ENCODE data around the gene SEC22A. TPM values are rescaled to one million over a fixed set of nuclear protein-coding genes. Genes with fewer than 3 reads are reported as not detected.
A peak's percentile ranks its signal among the peaks of the same experiment; 100 is the strongest.

The SEC22A gene
- polyA plus RNA-seq (ENCODE audit: low read depth in 6 of 6) = 10 to 100 TPM; 12.5 to 17.0 (median 13.6) TPM

GRCh38 chr3:123201557-123202427 is at the start of gene SEC22A:
SEC22A (plus strand) TSS chr3:123201943; CDS start chr3:123209218, 7,275 bp downstream.
- ATAC-seq (ENCODE audit: low read depth in 2 of 2) = peak; percentile 87 to 88

GRCh38 chr3:123152687-123153086 is 49.1 kb upstream of the SEC22A start:
- Mint-ChIP-seq H3K27ac (peak overlapping the region in 4 of 6 donors; percentile 76 to 90 (median 88)), H3K4me3 (peak overlapping the region in 1 of 8 donors; percentile 37), H3K9me3 (peaks cover 0 to 9% (median 3%) of the 10 kb centered on the region in 7 donors), H3K27me3 (no peaks in the 10 kb centered on the region), H3K36me3 (peaks cover 0 to 11% of the 10 kb centered on the region in 2 donors), H3K4me1 (peaks cover 24 to 30% (median 29%) of the 10 kb centered on the region in 3 donors)
- ATAC-seq (ENCODE audit: low read depth in 2 of 2) = peak in 1 of 2 donors; percentile 33
- DNase-seq = no peak

More at GRCh38 chr3:123201557-123202427, at the start of gene SEC22A:
- H3K27me3 Mint-ChIP-seq = peaks cover 0 to 8% (median 8%) of the 10 kb centered on the region in 3 donors
- DNase-seq = peak; percentile 91
- H3K9me3 Mint-ChIP-seq = peaks cover 0 to 14% (median 9%) of the 10 kb centered on the region in 7 donors
- H3K27ac Mint-ChIP-seq = peak within 1 kb of the TSS; percentile 94 to 99 (median 98)
- peaks cover 0 to 8% of the 10 kb centered on the region in 2 donors for H3K36me3 Mint-ChIP-seq
- peaks cover 15 to 25% (median 21%) of the 10 kb centered on the region in 3 donors for H3K4me1 Mint-ChIP-seq
- peak within 1 kb of the TSS; percentile 92 to 98 (median 94) for H3K4me3 Mint-ChIP-seq

- H3K27me3 Mint-ChIP-seq = no peaks in the 10 kb centered on the region
- peaks cover 0 to 9% (median 3%) of the 10 kb centered on the region in 7 donors for H3K9me3 Mint-ChIP-seq
- H3K4me1 Mint-ChIP-seq = peaks cover 24 to 30% (median 29%) of the 10 kb centered on the region in 3 donors
- peaks cover 0 to 11% of the 10 kb centered on the region in 2 donors for H3K36me3 Mint-ChIP-seq
- DNase-seq (peak; percentile 19), ATAC-seq (ENCODE audit: low read depth in 2 of 2) (peak; percentile 59 to 89)
- no peak overlapping the region for H3K4me3 Mint-ChIP-seq
- peak overlapping the region in 3 of 6 donors; percentile 69 to 83 (median 76) for H3K27ac Mint-ChIP-seq
These were observed 48.4 kb upstream of the SEC22A start for GRCh38 chr3:123153125-123154019.

GRCh38 chr3:123154020-123154985 is 47.4 kb upstream of the SEC22A start:
- Mint-ChIP-seq H3K4me3 (peak overlapping the region in 2 of 8 donors; percentile 10 to 70), H3K27ac (peak overlapping the region in 1 of 6 donors; percentile 4), H3K4me1 (peaks cover 24 to 30% (median 25%) of the 10 kb centered on the region in 3 donors), H3K36me3 (peaks cover 0 to 11% of the 10 kb centered on the region in 2 donors), H3K9me3 (peaks cover 0 to 9% (median 3%) of the 10 kb centered on the region in 7 donors), H3K27me3 (no peaks in the 10 kb centered on the region)
- DNase-seq (no peak), ATAC-seq (ENCODE audit: low read depth in 2 of 2) (no peak)

GRCh38 chr3:123155471-123156011 is 46.2 kb upstream of the SEC22A start:
- Mint-ChIP-seq H3K4me1 (peaks cover 21 to 30% (median 24%) of the 10 kb centered on the region in 3 donors), H3K36me3 (peaks cover 0 to 11% of the 10 kb centered on the region in 2 donors), H3K4me3 (no peak overlapping the region), H3K9me3 (peaks cover 0 to 9% (median 3%) of the 10 kb centered on the region in 7 donors), H3K27me3 (no peaks in the 10 kb centered on the region), H3K27ac (peak overlapping the region in 2 of 6 donors; percentile 24 to 33)
- DNase-seq (no peak), ATAC-seq (ENCODE audit: low read depth in 2 of 2) (no peak)

GRCh38 chr3:123156276-123156995 is 45.3 kb upstream of the SEC22A start:
- H3K4me1 Mint-ChIP-seq = peaks cover 15 to 24% (median 24%) of the 10 kb centered on the region in 3 donors
- ATAC-seq (ENCODE audit: low read depth in 2 of 2) (no peak), DNase-seq (no peak)
- no peak overlapping the region for H3K27ac Mint-ChIP-seq
- peaks cover 0 to 7% (median 3%) of the 10 kb centered on the region in 7 donors for H3K9me3 Mint-ChIP-seq
- peaks cover 0 to 11% of the 10 kb centered on the region in 2 donors for H3K36me3 Mint-ChIP-seq
- no peak overlapping the region for H3K4me3 Mint-ChIP-seq
- H3K27me3 Mint-ChIP-seq = no peaks in the 10 kb centered on the region

- Mint-ChIP-seq H3K27me3 (no peaks in the 10 kb centered on the region), H3K4me3 (no peak overlapping the region), H3K9me3 (peaks cover 0 to 2% (median 0%) of the 10 kb centered on the region in 7 donors), H3K4me1 (peaks cover 12 to 24% (median 21%) of the 10 kb centered on the region in 3 donors), H3K27ac (no peak overlapping the region), H3K36me3 (peaks cover 0 to 5% of the 10 kb centered on the region in 2 donors)
- no peak for DNase-seq
- no peak for ATAC-seq (ENCODE audit: low read depth in 2 of 2)
These were observed 44.5 kb upstream of the SEC22A start for GRCh38 chr3:123157209-123157597.

- Mint-ChIP-seq H3K36me3 (no peaks in the 10 kb centered on the region), H3K4me3 (no peak overlapping the region), H3K27ac (peak overlapping the region in 1 of 6 donors; percentile 38), H3K4me1 (peaks cover 8 to 21% (median 17%) of the 10 kb centered on the region in 3 donors), H3K27me3 (no peaks in the 10 kb centered on the region), H3K9me3 (no peaks in the 10 kb centered on the region)
- no peak for ATAC-seq (ENCODE audit: low read depth in 2 of 2)
- DNase-seq = no peak
These were observed 44.0 kb upstream of the SEC22A start for GRCh38 chr3:123157598-123158287.

- H3K9me3 Mint-ChIP-seq = no peaks in the 10 kb centered on the region
- H3K27me3 Mint-ChIP-seq = no peaks in the 10 kb centered on the region
- no peak overlapping the region for H3K4me3 Mint-ChIP-seq
These were observed 43.4 kb upstream of the SEC22A start for GRCh38 chr3:123158330-123158729.

GRCh38 chr3:123158899-123159390 is 42.8 kb upstream of the SEC22A start:
- Mint-ChIP-seq H3K4me3 (no peak overlapping the region), H3K36me3 (no peaks in the 10 kb centered on the region), H3K27me3 (no peaks in the 10 kb centered on the region), H3K9me3 (no peaks in the 10 kb centered on the region), H3K4me1 (peaks cover 4 to 10% (median 6%) of the 10 kb centered on the region in 3 donors), H3K27ac (peak overlapping the region in 1 of 6 donors; percentile 64)
- no peak for DNase-seq
- no peak for ATAC-seq (ENCODE audit: low read depth in 2 of 2)

More at GRCh38 chr3:123158330-123158729, 43.4 kb upstream of the SEC22A start:
- Mint-ChIP-seq H3K4me1 (peaks cover 4 to 15% (median 11%) of the 10 kb centered on the region in 3 donors), H3K27ac (no peak overlapping the region), H3K36me3 (no peaks in the 10 kb centered on the region)
- ATAC-seq (ENCODE audit: low read depth in 2 of 2) (no peak), DNase-seq (no peak)

Data from naive B cell (primary cell).